ENCODE results near the gene SLC36A4. TPM values are rescaled to one million over a fixed set of nuclear protein-coding genes. Genes with fewer than 3 reads are reported as not detected.

The SLC36A4 gene
- total RNA-seq, 4 donors from 2014 or later, result 5.7 to 16.6 (median 9.4) TPM

GRCh38 chr11:93145390-93145915 is 52.3 kb downstream of the SLC36A4 start:
- intact Hi-C loops (cut with DNase I), result no loop called here
- no peaks in the 10 kb centered on the region for H3K9me3 ChIP-seq
- H3K27ac ChIP-seq, result no peak overlapping the region
- H3K27me3 ChIP-seq, result no peaks in the 10 kb centered on the region
- 72 to 86% methylated on average over 6 of the region's 6 CpGs for WGBS, 2 donors
- TF ChIP-seq POLR2A (IDR thresholded peaks at IDR 0.05) (no peak), CTCF (IDR thresholded peaks at IDR 0.05) (no peak)
- DNase-seq, result no peak
- H3K4me1 ChIP-seq, result no peaks in the 10 kb centered on the region
- H3K36me3 ChIP-seq, result peaks cover 0 to 5% (median 0%) of the 10 kb centered on the region in 3 donors
- no peak overlapping the region for H3K4me3 ChIP-seq

GRCh38 chr11:93143800-93144199 is 54.0 kb downstream of the SLC36A4 start:
- TF ChIP-seq POLR2A (IDR thresholded peaks at IDR 0.05) (no peak), CTCF (IDR thresholded peaks at IDR 0.05) (no peak)
- Histone ChIP-seq H3K27ac (no peak overlapping the region), H3K4me3 (no peak overlapping the region), H3K36me3 (peaks cover 0 to 5% (median 0%) of the 10 kb centered on the region in 3 donors), H3K4me1 (no peaks in the 10 kb centered on the region), H3K9me3 (no peaks in the 10 kb centered on the region), H3K27me3 (no peaks in the 10 kb centered on the region)
- intact Hi-C loops (cut with DNase I), result no loop called here
- DNase-seq, result no peak

- TF ChIP-seq POLR2A (IDR thresholded peaks at IDR 0.05), result no peak
- TF ChIP-seq CTCF (IDR thresholded peaks at IDR 0.05), result no peak
- intact Hi-C loops (cut with DNase I), result no loop called here
- Histone ChIP-seq H3K4me1 (no peaks in the 10 kb centered on the region), H3K27ac (no peak overlapping the region), H3K27me3 (no peaks in the 10 kb centered on the region), H3K9me3 (no peaks in the 10 kb centered on the region), H3K36me3 (no peaks in the 10 kb centered on the region), H3K4me3 (no peak overlapping the region)
- no peak for DNase-seq
Observed at GRCh38 chr11:93143186-93143585, 54.6 kb downstream of the SLC36A4 start.

GRCh38 chr11:93133488-93134109 is 64.2 kb downstream of the SLC36A4 start:
- intact Hi-C loops (cut with DNase I), result no loop called here
- H3K36me3 ChIP-seq, result no peaks in the 10 kb centered on the region
- DNase-seq, result no peak
- no peak overlapping the region for H3K27ac ChIP-seq
- WGBS, 2 donors, result 67 to 70% methylated on average over 4 of the region's 4 CpGs
- H3K27me3 ChIP-seq, result peaks cover 0 to under 1% (median 0%) of the 10 kb centered on the region in 4 donors
- no peaks in the 10 kb centered on the region for H3K9me3 ChIP-seq
- H3K4me1 ChIP-seq, result no peaks in the 10 kb centered on the region
- no peak overlapping the region for H3K4me3 ChIP-seq
- TF ChIP-seq CTCF (IDR thresholded peaks at IDR 0.05) (no peak), POLR2A (IDR thresholded peaks at IDR 0.05) (no peak)

- Histone ChIP-seq H3K9me3 (no peaks in the 10 kb centered on the region), H3K36me3 (no peaks in the 10 kb centered on the region), H3K27ac (no peak overlapping the region), H3K27me3 (peaks cover 0 to 8% (median 0%) of the 10 kb centered on the region in 4 donors), H3K4me1 (no peaks in the 10 kb centered on the region), H3K4me3 (no peak overlapping the region)
- 6 to 19% methylated on average over 1 of the region's 1 CpG for WGBS, 2 donors
- DNase-seq, result no peak
- TF ChIP-seq POLR2A (IDR thresholded peaks at IDR 0.05) (no peak), CTCF (IDR thresholded peaks at IDR 0.05) (no peak)
- intact Hi-C loops (cut with DNase I), result no loop called here
Observed at GRCh38 chr11:93132836-93133235, 65.0 kb downstream of the SLC36A4 start.

Measured in esophagus squamous epithelium (tissue), 5 donors.